ENCODE results near the gene TRIO. TPM values are rescaled to one million over a fixed set of nuclear protein-coding genes. Genes with fewer than 3 reads are reported as not detected.

Gene TRIO
- total RNA-seq, 1 donor from 2014 or later = 170 TPM

GRCh38 chr5:14445576-14446290 lies 302.6 kb downstream of the TRIO start:
- TF ChIP-seq CTCF (conservative IDR thresholded peaks at IDR 0.05; ENCODE audit: low read depth, low read length) = no peak
- DNase-seq (ENCODE audit: low read depth) = no peak
- no peak overlapping the region for H3K4me3 ChIP-seq (ENCODE audit: low read depth, low read length)

GRCh38 chr5:14447958-14448911 lies 305.1 kb downstream of the TRIO start:
- peak; percentile 38 for DNase-seq (ENCODE audit: low read depth)
- TF ChIP-seq CTCF (conservative IDR thresholded peaks at IDR 0.05; ENCODE audit: low read depth, low read length) = no peak
- H3K4me3 ChIP-seq (ENCODE audit: low read depth, low read length) = no peak overlapping the region

- TF ChIP-seq CTCF (conservative IDR thresholded peaks at IDR 0.05; ENCODE audit: low read depth, low read length) = no peak
- peak; percentile 37 for DNase-seq (ENCODE audit: low read depth)
- H3K4me3 ChIP-seq (ENCODE audit: low read depth, low read length) = no peak overlapping the region
Measured at GRCh38 chr5:14449052-14449661, 306.0 kb downstream of the TRIO start.

- H3K4me3 ChIP-seq (ENCODE audit: low read depth, low read length) = no peak overlapping the region
- no peak for TF ChIP-seq CTCF (conservative IDR thresholded peaks at IDR 0.05; ENCODE audit: low read depth, low read length)
- DNase-seq (ENCODE audit: low read depth) = no peak
Measured at GRCh38 chr5:14450018-14450524, 306.9 kb downstream of the TRIO start.

GRCh38 chr5:14450742-14451141 lies 307.6 kb downstream of the TRIO start:
- TF ChIP-seq CTCF (conservative IDR thresholded peaks at IDR 0.05; ENCODE audit: low read depth, low read length) = no peak
- H3K4me3 ChIP-seq (ENCODE audit: low read depth, low read length) = no peak overlapping the region
- no peak for DNase-seq (ENCODE audit: low read depth)

- H3K4me3 ChIP-seq (ENCODE audit: low read depth, low read length) = no peak overlapping the region
- no peak for DNase-seq (ENCODE audit: low read depth)
- TF ChIP-seq CTCF (conservative IDR thresholded peaks at IDR 0.05; ENCODE audit: low read depth, low read length) = no peak
Measured at GRCh38 chr5:14451871-14452270, 308.7 kb downstream of the TRIO start.
